ENCODE data around the gene SLC7A9. TPM values are rescaled to one million over a fixed set of nuclear protein-coding genes. Genes with fewer than 3 reads are reported as not detected.
A peak's percentile ranks its signal among the peaks of the same experiment; 100 is the strongest.
"Not testable (repeated sequence)": the region's sequence is repeated elsewhere in the genome, so short reads cannot be mapped to it uniquely, and the experiment has no call there.

Gene SLC7A9
- total RNA-seq, 2 donors from 2014 or later, result 0.31 to 0.73 TPM

DNA sequence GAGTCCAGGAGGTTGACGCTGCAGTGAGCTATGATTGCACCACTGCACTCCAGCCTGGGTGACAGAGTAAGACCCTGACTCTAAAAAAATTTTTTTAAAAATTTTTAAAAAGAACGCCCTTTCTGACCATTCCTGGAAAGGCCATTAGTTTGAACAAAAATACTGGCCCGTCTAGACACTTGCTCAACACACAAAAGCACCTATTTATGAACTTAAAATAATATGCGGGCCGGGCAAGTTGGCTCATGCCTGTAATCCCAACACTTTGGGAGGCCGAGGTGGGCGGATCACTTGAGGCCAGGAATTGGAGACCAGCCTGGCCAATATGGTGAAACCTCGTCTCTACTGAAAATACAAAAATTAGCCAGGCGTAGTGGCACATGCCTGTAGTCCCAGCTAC lies 2.1 kb downstream of the SLC7A9 start:
- DNase-seq; intact Hi-C loops (cut with DNase I, micrococcal nuclease); ATAC-seq: not testable (repeated sequence)

- intact Hi-C loops (cut with DNase I, micrococcal nuclease), result no loop called here
- no peak for DNase-seq
- no peak for ATAC-seq
Measured at GRCh38 chr19:32866564-32867265, 2.9 kb downstream of the SLC7A9 start.

DNA sequence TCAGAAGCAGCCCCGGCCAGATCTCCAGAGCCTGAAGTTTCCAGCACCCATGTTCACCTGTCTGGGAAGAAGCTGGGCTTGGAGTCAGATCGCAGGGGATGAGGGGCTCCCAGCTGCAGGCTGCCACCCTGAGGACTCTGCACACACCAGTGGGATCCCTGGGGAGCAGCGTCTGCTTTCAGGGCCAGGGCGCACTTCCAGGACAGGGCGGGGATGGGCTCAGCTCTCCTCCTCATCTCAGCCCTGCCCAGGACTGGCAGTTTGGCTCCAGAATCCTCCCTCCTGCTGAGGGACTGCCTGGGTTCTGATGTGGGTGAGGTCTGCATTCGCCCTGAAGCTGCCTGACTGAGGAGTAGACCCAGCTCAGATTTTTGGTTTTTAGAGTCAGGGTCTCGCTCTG lies 3.5 kb downstream of the SLC7A9 start:
- intact Hi-C loops (cut with DNase I, micrococcal nuclease), result no loop called here
- ATAC-seq (no peak), DNase-seq (no peak)

GRCh38 chr19:32865326-32865725 lies 4.2 kb downstream of the SLC7A9 start:
- no peak for DNase-seq
- intact Hi-C loops (cut with DNase I, micrococcal nuclease), result no loop called here
- ATAC-seq, result no peak

DNA sequence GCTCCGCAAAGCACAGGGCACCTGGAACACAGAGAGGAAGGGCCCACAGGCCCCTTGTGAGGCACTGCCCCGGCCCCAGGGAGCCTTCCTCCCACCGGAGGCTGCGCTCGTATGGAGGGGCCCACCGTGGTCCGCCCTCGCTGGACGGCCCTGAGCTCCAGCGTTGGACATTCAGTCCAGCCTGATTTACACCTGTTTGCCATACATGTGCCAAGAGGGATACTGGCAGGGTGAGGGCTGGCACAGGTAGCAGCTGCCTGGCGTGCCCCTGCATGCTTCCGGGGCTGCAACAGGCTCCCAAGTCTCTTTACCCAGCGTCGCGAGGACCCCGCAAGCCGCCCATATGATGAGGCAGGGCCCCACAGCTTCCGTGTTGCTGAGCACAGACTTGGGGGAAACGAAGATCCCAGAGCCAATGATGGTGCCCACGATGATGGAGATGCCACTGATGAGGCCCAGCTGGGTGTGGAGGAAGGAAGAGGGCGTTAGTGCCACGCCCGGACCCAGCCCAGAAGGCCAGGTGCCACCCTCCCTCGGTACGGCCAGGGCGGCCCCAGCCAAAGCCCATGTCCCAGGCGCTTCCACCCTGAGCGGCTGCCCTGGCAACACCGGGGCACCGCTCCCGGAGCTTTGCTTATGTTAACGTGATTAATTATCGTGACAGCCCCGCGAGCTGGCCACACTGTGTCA lies 5.1 kb downstream of the SLC7A9 start:
- peak; percentile 34 for ATAC-seq
- intact Hi-C loops (cut with DNase I, micrococcal nuclease), result no loop called here
- no peak for DNase-seq

DNA sequence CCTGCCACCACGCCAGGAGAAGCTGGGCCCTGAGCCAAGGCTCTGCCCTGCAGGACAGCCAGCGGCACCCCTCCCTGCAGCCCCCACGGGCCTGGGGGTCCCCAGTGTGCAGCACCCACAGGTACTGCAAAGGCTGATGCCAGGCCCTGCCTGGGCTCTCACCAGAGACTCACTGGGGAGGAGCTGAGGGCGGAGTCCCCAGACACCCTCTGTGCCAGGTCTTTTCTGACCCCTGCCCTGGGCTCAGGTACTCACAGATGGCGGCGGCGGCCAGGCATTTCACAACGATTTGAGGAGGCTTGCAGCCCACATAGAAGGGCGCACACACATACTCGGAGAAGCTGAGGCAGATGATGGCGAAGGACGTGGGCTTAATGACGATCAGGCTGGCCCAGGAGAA lies 5.7 kb downstream of the SLC7A9 start:
- DNase-seq (no peak), ATAC-seq (no peak)
- intact Hi-C loops (cut with DNase I, micrococcal nuclease), result no loop called here

GRCh38 chr19:32863301-32863700 lies 6.3 kb downstream of the SLC7A9 start:
- DNase-seq, result no peak
- intact Hi-C loops (cut with DNase I, micrococcal nuclease), result no loop called here
- ATAC-seq, result no peak

- DNase-seq (no peak), ATAC-seq (no peak)
Measured at GRCh38 chr19:32862741-32863140, 6.8 kb downstream of the SLC7A9 start.

GRCh38 chr19:32862173-32862572 lies 7.4 kb downstream of the SLC7A9 start:
- ATAC-seq, result no peak
- no peak for DNase-seq
- intact Hi-C loops (cut with DNase I, micrococcal nuclease), result no loop called here

More at GRCh38 chr19:32862741-32863140, 6.8 kb downstream of the SLC7A9 start:
- intact Hi-C loops (cut with DNase I, micrococcal nuclease), result no loop called here

DNA sequence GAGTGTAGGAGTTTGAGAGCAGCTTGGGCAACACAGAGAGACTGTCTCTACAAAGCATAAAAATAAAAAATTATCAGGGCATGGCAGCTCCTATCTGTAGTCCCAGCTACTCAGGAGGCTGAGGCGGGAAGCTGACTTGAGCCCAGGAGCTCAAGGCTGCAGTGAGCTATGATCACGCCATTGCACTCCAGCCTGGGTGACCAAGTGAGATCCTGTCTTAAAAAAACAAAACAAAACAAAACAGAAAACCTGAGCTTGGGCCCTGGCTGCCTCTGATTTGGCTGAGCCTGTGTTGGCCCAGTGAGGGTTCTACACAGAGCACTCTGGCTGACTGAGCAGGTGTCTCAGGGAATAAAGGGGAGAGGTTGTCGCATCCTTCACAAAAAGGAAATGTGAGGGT lies 8.0 kb downstream of the SLC7A9 start:
- ATAC-seq (no peak), DNase-seq (no peak)
- intact Hi-C loops (cut with DNase I, micrococcal nuclease), result no loop called here

- no peak for DNase-seq
- no peak for ATAC-seq
- intact Hi-C loops (cut with DNase I, micrococcal nuclease), result no loop called here
Measured at GRCh38 chr19:32859591-32859990, 10.0 kb downstream of the SLC7A9 start.

- ATAC-seq, result no peak
Measured at GRCh38 chr19:32858559-32858958, 11.0 kb downstream of the SLC7A9 start.

GRCh38 chr19:32858155-32858554 lies 11.4 kb downstream of the SLC7A9 start:
- DNase-seq, result no peak
- intact Hi-C loops (cut with DNase I, micrococcal nuclease), result no loop called here

More at GRCh38 chr19:32858559-32858958, 11.0 kb downstream of the SLC7A9 start:
- intact Hi-C loops (cut with DNase I, micrococcal nuclease), result no loop called here
- DNase-seq, result no peak

GRCh38 chr19:32857584-32857983 lies 12.0 kb downstream of the SLC7A9 start:
- intact Hi-C loops (cut with DNase I, micrococcal nuclease), result no loop called here
- DNase-seq (no peak), ATAC-seq (no peak)

More at GRCh38 chr19:32858155-32858554, 11.4 kb downstream of the SLC7A9 start:
- no peak for ATAC-seq

GRCh38 chr19:32856818-32857217 lies 12.7 kb downstream of the SLC7A9 start:
- intact Hi-C loops (cut with DNase I, micrococcal nuclease); ATAC-seq; DNase-seq: not testable (repeated sequence)

GRCh38 chr19:32852216-32852615 lies 17.4 kb downstream of the SLC7A9 start:
- intact Hi-C loops (cut with DNase I, micrococcal nuclease), result no loop called here
- no peak for DNase-seq
- ATAC-seq, result no peak

GRCh38 chr19:32848035-32848434 lies 21.5 kb downstream of the SLC7A9 start:
- intact Hi-C loops (cut with DNase I, micrococcal nuclease); DNase-seq; ATAC-seq: not testable (repeated sequence)

DNA sequence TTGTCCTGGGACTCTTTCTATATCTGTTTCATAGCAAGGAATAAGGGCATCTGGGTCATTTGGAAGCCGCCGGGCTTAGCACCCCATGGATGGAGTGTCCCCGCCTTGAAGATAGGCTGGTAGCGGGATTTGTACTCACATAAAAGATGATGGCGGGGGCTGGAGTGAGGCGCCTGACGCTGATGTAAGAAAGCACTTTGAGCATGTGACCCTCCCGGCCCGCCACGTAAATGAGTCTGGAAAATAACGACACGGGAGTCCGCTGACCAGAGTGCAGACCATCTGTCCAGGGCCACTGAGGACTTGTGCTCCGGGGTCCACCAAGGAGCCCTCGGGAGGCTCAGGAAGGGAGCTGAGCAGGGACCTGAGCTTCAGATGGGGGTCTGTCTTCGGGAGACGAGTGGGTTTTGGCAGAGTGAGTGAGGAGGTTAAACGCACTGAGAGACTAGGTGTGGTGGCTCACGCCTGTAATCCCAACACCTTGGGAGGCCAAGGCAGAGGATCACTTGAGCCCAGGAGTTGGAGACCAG lies 25.8 kb downstream of the SLC7A9 start:
- intact Hi-C loops (cut with DNase I, micrococcal nuclease), result no loop called here
- ATAC-seq (no peak), DNase-seq (no peak)

DNA sequence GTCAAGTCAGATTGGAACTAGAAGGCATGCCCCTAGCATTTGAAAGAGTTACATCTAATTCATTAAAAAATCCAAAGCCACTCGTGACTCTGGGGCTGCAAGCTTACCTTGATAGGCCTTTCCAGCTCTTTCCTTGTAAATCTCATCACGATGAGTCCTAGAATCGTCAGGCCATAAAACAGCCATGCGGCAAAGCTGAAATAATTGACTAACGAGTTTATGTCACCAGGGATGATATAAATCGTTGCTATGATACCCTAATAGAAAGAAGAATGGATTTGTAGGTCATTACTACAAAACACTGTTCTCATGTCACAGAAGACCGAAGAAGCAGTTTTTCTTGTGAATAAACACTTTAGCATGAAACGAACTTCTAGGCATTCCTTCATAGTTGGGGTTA lies 27.5 kb downstream of the SLC7A9 start:
- intact Hi-C loops (cut with DNase I, micrococcal nuclease), result no loop called here
- DNase-seq (no peak), ATAC-seq (no peak)

GRCh38 chr19:32837531-32837930 lies 32.0 kb downstream of the SLC7A9 start:
- intact Hi-C loops (cut with DNase I, micrococcal nuclease), result no loop called here
- ATAC-seq, result no peak
- no peak for DNase-seq
